ENCODE data around the gene MRPL16.

MRPL16 gene

DNA sequence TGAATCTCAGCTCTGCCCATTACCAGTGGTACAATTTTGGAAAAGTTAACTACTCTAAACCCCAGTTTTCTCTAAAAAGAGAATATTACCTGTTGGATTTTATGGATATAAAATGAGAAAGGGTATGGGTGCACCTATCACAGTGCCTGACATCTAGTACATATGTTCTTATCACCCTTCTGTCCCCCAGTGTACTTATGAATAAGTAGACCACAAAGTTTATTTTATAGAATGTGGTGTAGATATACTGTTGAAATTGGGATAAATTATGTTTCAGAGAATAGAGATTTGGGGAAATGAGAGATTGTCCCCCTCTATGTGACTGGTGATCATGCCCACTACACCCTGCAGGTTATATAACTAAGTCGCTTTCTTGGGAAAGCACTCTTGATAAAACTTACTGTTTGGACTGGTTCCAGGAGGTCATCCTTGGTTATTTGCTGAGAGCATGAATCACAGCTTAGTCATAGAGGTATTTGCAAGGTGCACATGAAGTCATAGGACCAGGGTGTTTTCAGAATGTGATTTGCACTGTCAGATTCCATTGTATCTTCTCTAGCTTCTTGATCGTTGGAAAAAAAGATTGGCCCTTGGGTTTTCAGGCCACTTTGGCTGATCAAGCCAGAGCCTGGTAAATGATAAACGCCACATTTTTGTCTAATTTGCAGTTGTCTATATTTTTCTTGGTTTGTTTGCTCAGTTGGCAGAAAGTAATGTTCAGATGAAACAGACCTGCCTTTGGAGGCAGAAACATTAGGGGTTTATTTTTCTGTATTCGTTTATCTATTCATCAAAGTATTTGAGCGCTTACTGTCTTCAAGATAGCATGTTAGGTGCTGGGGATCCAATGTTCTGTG lies 34.1 kb downstream of the MRPL16 start:
- in situ Hi-C loops (cut with HindIII; ENCODE audit: low sequenced_read_pairs): no loop called here

DNA sequence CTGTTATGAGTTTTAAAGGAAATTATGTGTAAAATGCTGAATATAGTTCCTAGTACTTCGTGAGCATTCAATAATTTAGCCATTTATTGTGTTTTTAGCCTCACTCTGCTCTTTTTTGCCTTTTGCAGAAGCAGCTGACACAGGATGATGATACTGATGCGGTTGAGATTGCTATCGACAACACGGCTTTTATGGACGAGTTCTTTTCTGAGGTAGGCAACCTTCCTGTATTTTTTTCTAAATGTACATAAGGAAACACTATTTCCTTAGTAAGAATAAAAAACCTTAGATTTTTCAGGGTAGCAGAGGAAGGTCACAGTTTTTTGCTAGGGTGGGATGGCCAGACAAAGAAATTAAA lies 37.5 kb downstream of the MRPL16 start:
- in situ Hi-C loops (cut with HindIII; ENCODE audit: low sequenced_read_pairs): no loop called here

DNA sequence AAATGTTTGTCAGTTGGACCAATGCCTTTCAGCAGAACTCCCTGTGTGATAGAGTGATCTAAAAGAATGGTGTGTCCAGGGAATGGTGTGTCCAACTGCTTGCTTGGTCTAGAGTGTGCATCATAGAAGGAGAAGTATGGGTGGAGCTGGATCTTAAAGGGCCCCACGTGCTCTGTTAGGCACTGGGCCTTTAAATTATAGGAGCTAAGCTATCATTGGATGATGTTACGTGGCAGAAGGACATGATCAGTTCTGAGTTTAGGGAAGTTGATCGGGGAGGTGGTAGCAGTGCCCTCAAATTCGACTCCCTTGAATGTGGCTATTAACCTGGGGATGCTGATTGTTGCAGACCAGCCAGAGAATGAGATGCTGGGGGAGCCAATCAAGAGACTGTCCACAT lies 39.0 kb downstream of the MRPL16 start:
- in situ Hi-C loops (cut with HindIII; ENCODE audit: low sequenced_read_pairs): no loop called here

DNA sequence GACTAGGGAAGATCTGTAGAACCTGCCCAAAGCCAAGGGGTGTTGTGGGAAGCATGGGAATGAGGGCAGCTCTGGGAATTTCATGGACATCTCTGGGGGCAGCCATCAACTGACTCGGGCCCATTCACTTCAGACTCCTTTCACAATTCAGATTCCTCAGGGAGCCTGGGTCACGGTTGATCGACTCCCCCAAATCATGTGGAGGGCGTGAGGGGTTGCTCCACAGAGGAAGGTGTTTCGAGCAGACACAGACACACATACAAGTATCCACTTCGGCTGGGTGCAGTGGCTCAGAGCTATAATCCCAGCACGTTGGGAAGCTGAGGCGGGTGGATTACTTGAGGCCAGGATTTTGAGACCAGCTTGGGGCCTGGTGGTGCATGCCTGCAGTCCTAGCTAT lies 39.7 kb downstream of the MRPL16 start:
- in situ Hi-C loops (cut with HindIII; ENCODE audit: low sequenced_read_pairs): no loop called here

DNA sequence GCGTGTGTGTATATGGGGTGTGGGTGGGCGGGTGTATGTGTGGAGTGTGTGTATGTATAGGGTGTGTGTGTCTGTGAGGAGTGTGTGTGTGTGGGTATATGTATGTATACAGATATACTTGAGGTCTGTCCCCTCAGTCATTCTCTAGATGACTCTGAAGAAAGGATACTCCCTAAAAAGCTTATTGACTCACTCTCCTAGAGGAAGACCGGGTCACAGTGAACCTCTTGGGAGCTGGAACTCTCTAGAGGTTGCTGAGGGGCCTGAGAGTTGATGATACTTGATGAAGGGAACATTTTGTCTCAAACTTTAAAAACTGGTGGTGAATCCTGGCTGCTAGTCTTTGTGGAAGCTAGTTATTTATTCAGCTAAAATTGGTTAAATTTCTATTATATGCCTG lies 40.3 kb downstream of the MRPL16 start:
- in situ Hi-C loops (cut with HindIII; ENCODE audit: low sequenced_read_pairs): no loop called here

DNA sequence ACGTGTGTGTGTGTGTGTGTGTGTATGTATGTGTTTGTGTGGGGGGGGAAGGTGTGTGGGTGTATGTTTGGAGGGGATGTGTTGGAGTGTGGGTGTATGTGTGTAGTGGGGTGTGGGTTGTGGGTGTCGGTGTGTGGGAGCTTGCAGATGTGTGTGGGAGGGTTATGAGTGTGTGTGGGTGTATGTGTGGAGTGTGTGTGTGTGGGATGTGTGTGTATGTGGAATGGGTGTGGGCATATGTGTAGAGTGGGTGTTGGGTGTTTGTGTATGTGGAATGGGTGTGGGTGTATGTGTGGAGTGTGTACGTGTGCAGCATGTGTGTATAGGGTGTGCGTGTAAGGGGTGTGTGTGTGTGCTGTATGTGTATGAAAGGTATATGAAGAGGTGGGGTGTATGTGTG lies 40.8 kb downstream of the MRPL16 start:
- in situ Hi-C loops (cut with HindIII; ENCODE audit: low sequenced_read_pairs): no loop called here

DNA sequence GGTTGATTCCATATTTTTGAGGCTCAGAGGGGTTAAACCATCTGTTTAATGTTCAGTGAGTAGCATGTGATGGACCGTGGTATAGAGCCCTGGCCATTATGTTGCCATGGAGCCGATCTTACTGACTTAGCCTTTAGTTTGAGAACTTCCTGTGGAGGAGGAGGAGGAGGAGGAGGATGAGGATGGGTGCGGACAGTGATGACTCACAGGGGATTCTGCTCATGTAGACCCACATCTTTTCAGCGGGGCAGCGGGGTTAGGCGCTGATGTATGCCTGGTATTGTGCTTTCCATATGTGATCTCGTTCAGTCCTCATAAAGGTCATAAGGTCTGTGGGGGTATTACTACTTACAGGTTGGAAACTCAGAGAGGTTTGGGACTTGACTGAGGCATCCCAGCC lies 41.5 kb downstream of the MRPL16 start:
- in situ Hi-C loops (cut with HindIII; ENCODE audit: low sequenced_read_pairs): no loop called here

DNA sequence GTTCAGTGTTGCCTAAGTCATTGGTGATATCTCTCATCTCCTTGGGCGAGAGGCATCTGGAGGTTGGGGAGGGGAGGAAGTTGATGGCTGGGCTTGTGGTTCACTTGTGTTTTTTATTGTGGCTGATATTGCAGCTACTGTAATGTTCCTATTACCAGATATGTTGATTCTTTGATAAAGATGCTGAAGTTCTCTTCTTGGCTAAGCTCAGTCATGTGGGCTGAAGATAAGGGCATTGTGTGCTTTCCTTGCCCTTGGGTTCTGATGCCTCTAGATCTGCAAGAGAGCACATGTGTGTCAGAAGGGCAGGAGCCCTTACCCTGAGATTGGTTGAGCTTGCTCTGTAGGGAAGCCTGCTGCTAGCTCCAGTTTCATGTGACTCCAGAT lies 43.4 kb downstream of the MRPL16 start:
- in situ Hi-C loops (cut with HindIII; ENCODE audit: low sequenced_read_pairs): no loop called here

DNA sequence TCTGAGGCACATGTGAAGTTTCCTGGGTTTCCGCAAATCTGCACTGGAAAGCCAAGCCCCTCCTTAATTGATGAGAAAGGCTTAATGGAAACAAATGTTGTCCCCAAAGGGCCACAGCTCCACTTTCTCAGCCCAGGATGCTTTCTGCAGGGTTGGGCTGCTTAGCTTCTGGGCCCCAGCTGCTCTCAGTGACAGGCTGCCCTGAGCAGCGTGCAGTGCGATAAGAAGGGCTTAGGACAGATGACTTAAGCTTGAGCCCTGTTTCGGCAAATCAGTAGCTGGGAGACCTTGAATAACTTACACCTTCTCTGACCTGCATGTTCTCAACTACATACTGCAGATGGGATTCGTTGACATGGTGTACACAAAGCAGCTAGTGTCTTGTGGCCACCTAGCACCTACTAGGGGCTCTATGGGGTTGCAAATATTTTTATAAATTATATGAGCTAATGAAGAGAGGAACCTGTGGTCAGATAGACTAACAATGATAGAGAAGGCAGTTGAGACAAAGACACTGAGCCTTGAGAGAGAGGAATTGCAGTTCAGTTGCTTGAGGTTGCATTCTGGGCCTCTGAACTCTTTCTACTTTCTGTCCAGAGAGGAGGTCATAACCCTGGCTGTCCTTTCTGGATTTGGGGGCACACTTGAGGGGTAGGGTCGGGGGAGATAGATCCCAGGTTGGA lies 43.9 kb downstream of the MRPL16 start:
- in situ Hi-C loops (cut with HindIII; ENCODE audit: low sequenced_read_pairs): no loop called here

DNA sequence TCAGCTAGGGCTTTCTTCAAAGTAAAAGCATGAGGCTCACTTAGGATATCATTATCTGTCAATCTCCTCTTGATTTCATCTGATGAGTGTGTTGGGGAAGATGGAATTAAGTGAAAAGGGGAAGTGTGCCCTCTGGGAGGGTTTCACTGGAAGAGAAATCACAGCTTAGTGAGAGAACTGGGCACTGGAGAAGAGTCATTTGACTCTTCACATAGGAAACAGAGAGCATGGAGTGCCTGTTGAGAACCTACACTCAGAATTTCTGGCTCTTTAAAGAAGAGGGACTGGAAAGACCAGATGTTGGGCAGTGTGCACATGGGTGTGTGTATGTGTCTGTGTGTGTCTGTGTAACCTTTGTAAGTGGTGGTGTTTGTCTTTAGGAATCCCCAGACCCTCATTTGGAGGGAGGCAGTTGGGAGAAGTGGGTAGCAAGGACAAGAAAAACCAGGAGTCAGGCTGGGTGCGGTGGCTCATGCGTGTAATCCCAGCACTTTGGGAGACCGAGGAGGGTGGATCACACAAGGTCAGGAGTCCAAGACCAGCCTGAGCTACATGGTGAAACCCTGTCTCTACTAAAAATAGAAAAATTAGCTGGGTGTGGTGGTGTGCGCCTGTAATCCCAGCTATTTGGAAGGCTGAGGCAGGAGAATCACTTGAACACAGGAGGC lies 45.4 kb downstream of the MRPL16 start:
- in situ Hi-C loops (cut with HindIII; ENCODE audit: low sequenced_read_pairs): no loop called here

DNA sequence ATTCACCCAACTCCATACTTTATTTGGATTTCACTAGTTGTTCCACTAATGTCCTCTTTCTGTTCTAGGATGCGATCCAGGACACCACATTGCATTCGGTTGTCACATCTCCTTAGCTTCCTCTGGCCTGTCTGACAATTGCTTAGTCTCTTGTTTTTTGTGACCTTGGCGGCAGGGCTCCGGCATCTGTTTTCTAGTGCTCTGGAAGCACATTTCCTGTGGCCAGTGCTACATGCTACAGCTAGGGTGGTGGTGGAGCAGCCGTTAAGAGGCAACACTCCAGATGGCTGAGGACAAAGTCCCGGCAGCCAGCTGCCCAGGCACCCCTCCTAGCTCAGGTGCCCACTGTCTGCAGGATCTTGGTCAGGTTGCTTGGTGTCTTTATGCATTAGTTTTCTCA lies 48.6 kb downstream of the MRPL16 start:
- in situ Hi-C loops (cut with HindIII; ENCODE audit: low sequenced_read_pairs): no loop called here

DNA sequence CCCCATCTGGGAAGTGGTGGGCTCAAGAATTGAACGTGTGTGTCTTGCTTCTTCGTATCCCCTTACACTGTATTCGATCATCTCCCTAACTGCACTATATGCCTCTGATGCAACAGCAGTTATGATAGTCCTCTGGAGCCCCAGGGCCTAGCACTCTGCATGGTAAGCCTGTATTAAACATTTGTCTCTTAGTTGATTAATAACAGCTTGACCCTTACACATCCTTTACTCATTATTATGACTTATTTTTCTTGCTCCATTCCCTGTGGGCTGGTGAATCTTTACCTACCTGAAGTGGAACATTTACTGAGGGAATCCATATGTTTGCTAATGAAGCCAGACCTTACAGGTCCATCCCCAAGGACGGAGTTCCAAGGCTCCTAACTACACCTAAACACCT lies 49.8 kb downstream of the MRPL16 start:
- in situ Hi-C loops (cut with HindIII; ENCODE audit: low sequenced_read_pairs): no loop called here

DNA sequence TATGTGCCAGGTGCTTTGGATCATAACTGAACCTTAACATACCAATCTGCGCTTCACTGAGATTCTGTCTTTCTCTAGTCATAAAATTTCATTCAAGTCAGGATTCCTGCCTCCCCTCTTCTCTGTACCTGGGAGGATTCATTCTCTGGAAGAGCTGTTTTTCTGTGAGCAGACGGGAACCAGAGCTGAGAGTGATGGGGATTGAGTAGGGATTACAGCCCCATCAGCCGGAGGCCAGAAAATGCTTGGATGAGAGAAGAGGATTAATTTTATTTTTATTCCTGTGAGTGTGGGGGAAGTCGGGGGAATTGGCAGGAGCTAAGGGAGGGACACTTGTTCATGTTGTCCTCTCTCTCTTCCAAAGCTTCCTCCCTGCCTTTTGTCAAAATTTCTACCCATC lies 50.7 kb downstream of the MRPL16 start:
- in situ Hi-C loops (cut with HindIII; ENCODE audit: low sequenced_read_pairs): no loop called here

DNA sequence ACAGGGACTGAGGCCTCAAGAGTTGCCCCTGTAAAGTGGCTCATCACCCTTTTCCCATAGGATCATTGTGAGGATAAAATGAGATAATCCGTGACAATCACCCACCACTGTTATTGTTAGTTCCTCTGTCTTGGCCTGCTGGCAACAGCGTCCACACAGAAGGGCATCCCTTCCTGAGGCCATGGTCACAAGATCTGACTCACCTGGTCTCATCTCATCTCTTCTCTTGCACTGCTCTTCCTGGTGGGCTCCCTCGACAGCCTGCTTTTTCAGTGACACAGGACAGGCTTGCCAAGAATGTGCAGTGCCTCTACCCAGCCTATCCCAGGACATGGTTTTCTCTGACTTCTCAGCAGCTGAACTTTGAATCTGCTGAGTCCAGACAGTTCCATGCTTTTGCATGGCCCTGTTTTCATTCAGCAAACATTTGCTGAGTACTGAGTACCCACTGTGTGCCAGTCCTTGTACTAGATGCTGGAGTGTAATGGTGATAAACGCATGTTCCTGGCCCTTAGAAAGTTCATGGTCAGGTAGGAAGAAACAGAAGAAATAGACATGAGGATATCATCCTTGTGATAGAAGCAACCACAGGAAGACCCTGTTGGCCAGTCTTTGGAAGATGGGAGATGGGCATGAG lies 52.1 kb downstream of the MRPL16 start:
- in situ Hi-C loops (cut with HindIII; ENCODE audit: low sequenced_read_pairs): no loop called here

DNA sequence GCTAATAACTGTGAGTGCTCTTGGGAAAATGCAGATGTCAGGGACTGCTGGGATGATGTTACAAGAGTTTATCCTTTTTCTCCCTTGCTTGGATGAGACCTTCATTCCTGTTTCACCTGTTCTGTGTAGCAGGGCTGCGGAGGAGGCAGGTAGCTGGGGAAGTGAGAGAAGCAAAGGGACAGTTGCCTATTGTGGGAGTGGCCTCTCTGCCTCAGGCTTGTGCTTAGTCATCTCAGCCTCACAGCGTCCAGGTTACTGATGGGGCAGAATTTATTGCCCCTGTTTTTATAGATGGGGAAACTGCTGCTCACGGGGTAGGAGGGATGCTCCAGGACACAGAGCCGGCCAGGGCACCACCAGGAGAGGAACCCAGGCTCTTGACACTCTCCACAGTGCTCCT lies 53.7 kb downstream of the MRPL16 start:
- in situ Hi-C loops (cut with HindIII; ENCODE audit: low sequenced_read_pairs): no loop called here

DNA sequence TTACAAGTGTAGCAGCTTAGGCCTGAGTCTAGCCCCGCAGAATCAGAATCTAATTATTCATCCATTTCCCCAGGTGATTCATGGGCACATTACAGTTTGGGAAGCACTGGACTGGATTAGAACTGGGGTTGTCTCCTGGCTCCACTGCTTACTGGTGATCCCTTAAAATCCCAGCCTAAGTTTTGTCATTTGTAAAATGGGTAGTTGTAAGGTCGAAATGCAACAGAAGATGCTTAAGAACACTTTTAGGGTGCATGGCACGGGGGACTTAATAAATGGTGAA lies 54.1 kb downstream of the MRPL16 start:
- in situ Hi-C loops (cut with HindIII; ENCODE audit: low sequenced_read_pairs): no loop called here

Data from DLD1 (cell line).